Stimulated activated CD8-positive, alpha-beta memory T cell treated with anti-CD3 and anti-CD28 coated beads, Interleukin-4, amount 100 ng/mL, for 48 hours (primary cell): Measurements from ENCODE around the gene PLEKHH2.
"Not testable (repeated sequence)": the region's sequence is repeated elsewhere in the genome, so short reads cannot be mapped to it uniquely, and the experiment has no call there.

Experiments used
- DNase-seq: peaks from one replicate; pipeline ENCODE4 v3.0.0-alpha.2; 2020

PLEKHH2 gene

DNA sequence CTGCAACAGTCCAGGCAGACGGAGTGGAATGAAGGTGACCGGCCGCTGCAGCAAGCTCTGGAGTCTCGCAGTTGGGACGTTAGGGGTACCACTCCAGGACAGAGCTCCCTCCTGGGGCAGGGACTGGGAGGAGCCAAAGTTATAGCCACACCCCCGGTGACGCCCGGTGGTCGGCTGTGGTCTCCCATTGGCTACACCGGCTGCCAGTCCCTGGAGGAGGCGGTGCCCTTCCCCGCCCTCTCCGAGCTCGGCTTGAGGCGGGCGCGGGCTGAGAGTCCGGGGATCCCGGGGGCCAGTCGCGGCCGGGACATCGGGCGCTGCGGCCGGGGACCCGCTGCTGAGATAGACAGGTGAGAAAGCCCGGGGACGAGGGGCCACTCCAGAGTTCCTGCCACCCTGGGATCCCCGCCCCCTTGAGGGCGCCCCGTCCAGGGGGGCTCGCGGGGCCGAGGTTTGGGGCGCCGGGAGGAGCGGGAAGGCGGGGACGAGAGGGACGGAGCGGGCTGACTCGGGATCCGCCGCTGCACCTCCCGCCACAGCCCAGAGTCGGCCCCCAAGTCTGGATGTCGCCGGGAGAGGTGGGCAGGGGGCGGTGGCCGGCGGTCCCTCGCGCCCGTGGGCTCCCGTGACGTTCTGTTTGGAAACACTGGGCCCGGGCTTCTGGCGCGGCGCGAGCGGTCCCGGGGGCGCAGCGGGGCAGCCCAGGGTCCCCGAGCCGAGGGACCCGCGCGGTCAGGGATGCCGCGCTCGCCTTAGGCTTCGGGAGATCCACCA is at the start of gene PLEKHH2:
TSS of gene PLEKHH2 (plus strand) at position 231 of the 774 bp plus-strand sequence. CDS start 7,414 bp downstream, outside the sequence.
- peak; percentile 97 for DNase-seq

GRCh38 chr2:43592443-43592842 is 44.6 kb upstream of the PLEKHH2 start:
- no peak for DNase-seq

- DNase-seq, result no peak
Observed at GRCh38 chr2:43593254-43593653, 43.8 kb upstream of the PLEKHH2 start.

DNA sequence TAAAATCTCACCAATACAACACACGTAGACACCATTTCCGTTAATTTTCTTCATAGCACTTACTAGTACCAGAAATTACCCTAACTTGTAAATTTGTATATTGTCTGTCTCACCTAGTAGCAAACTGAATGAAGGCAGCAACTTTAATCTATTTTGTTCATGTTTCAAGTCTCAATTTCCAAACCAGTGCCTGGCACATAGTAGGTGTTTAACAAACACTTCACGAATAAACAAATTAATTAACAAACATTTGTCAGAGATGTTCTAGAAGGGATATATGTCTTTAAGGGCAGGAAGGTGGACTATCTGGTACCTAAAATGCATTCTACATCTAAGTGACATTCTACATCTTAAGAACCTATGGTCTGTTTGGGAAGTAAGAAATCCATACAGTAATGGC is 42.2 kb upstream of the PLEKHH2 start:
- DNase-seq, result no peak

GRCh38 chr2:43595603-43596412 is 41.3 kb upstream of the PLEKHH2 start, which contains the start of gene THADA:
Gene THADA, minus strand, starts transcription at chr2:43596038. Its CDS starts 3,646 bp downstream, at chr2:43592392.
- DNase-seq, result peak; percentile 99

GRCh38 chr2:43600596-43600995 is 36.5 kb upstream of the PLEKHH2 start:
- DNase-seq, result not testable (repeated sequence)

DNA sequence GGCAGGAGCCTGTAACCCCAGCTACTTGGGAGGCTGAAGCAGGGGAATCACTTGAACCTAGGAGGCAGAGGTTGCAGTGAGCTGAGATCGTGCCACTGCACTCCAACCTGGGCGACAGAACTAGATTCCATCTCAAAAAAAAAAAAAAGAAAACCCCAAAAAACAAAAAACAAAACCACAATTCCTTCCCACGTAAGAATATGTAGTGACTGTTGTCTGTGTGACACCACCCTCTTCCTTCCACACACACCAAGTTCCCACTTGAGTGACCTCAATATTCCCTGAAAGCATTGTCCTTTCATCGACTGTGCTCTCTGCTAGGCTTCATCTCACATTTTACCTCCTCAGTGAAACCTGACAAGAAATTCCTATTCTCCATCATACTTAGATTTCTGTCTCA is 32.4 kb upstream of the PLEKHH2 start:
- no peak for DNase-seq

DNA sequence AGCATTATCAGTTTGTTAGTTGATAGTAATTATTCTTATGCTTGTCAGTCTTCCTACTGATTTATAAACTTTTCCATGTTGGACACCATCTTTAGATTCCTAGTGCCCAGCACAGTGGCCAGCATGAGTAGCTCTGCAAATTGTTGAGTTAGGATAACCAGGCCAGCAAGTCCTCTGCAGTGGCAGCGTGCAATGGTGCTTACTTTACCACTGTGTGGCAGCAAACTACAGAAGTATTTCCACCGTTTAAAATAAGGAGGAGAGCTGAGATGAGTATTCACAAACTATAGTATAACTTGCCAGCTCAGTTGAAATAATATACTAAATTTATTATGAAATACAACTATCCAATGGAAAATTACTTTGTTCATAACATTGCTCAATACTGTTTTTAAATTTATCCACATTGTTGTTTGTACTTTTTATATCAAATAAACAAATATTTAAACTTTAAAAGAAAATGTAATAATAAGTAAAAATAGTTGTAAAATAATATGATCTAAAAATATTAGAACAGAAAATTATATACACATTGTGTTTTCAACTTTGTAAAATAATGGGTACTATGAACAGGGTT is 31.9 kb upstream of the PLEKHH2 start:
- DNase-seq, result peak; percentile 45

GRCh38 chr2:43605851-43606250 is 31.2 kb upstream of the PLEKHH2 start:
- DNase-seq, result no peak

- DNase-seq, result peak; percentile 48
Observed at GRCh38 chr2:43609290-43609918, 27.7 kb upstream of the PLEKHH2 start.

DNA sequence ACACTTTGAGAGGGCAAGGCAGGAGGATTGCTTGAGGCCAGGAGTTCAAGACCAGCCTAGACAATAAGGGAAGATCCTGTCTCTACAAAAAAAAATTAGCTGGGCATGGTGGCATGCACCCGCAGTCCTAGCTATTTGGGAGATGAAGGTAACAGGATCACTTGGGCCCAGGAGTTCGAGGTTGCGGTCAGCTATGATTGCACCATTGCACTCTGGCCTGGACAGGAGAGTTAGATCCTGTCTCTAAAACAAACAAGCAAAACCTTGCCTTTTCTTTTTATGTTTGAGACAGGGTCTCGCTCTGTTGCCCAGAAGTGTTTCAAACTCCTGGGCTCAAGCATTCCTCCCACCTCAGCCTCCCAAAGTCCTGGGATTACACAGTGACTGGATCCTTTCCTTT is 26.7 kb upstream of the PLEKHH2 start:
- no peak for DNase-seq

- DNase-seq, result peak; percentile 86
Observed at GRCh38 chr2:43611987-43612894, 24.8 kb upstream of the PLEKHH2 start.

GRCh38 chr2:43612944-43613343 is 24.1 kb upstream of the PLEKHH2 start:
- no peak for DNase-seq

DNA sequence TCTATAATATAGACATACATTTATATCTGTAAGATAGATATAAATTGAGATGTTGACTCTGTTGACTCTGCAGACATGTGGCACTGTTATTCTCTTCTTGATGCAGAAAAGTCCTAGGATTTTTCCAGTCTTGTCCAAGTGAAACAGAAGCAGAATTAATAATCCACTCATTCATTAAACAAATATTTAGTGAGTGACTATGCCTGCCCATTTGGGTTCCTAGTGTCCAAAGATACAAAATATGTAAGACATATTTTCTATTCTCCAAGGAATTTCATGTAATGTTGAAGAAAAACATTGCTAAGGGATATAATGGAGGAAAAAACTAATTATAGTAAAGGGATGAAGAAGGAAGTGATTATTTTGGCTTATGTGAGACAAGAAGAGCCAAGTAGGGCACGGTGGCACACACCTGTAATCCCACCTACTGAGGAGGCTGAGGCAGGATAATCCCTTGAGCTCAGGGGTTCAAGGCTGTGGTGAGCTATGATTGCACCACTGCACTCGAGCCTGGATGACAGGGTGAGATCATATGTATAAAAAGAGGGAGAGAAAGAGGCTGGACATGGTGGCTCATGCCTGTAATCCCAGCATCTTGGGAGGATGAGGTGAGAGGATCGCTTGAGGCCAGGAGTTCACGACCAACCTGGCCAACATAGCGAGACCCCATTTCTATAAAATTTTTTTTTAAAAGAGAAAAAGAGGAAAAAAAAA is 19.9 kb upstream of the PLEKHH2 start:
- DNase-seq, result no peak

- DNase-seq, result no peak
Observed at GRCh38 chr2:43619511-43619910, 17.5 kb upstream of the PLEKHH2 start.

- no peak for DNase-seq
Observed at GRCh38 chr2:43622931-43623451, 14.1 kb upstream of the PLEKHH2 start.

DNA sequence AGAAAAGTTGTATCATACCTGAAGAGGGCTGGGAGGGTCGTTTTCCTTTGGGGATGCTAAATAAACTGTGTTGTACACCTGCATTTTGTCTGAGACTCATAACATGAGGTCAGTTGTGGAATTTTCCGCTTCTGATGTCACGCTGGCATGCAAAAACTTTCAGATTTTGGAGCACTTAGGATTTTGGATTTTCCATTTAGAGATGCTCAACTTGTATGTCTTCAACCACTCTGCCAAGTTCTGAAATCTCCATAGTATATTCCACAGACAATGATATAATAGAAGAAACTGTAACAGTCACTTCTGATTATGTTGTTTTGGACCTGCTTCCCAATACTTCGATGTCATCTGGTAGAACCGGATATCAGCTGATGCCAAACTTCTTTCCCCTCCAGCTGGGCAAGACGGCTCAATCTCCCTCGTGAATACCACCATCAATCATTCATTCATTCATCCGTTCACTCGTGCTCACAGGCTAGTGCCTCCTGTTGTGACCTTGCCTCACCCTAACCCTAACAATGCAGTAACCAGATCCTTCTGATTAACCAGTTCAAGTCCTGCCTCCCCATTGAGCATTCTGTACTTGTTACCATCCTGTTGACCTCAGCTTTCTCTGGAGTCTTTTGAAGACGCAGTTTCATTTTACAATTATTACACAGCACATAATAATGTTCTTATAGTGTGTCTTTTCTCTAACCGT is 5.3 kb upstream of the PLEKHH2 start:
- no peak for DNase-seq

DNA sequence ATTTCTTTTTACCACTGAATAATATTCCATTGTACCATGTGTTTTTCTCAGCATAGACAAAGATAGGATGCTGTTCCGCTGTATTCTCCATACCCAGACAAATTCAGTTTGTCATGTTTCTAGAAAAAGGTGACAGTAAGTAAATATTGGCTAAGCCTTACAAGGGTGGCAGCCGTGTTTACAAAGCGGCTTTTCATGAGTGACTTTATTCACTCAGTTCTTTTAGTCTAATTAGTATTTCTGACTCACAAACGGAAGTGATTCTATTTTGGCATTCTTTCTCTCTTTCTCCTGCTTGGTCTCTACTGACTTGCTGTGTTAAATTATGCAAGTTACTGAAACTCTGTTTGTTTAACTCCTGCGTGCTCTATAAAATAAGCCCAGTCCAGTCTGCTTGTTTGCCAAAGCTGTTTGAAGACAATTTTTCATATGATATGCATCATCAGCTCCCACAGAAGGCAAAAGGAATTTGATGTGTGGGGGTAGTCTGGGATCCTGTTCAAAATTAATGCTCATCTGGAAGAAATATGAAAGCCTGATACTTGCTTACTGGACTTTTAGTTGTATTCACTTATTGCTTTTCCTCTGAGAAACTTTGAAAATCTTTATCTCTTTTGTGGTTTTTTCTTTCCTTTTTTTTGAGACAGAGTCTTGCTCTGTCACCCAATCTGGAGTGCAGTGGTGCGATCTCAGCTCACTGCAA is 2.3 kb upstream of the PLEKHH2 start:
- DNase-seq, result no peak

- not testable (repeated sequence) for DNase-seq
Observed at GRCh38 chr2:43636153-43636552, 907 bp upstream of the PLEKHH2 start.

DNA sequence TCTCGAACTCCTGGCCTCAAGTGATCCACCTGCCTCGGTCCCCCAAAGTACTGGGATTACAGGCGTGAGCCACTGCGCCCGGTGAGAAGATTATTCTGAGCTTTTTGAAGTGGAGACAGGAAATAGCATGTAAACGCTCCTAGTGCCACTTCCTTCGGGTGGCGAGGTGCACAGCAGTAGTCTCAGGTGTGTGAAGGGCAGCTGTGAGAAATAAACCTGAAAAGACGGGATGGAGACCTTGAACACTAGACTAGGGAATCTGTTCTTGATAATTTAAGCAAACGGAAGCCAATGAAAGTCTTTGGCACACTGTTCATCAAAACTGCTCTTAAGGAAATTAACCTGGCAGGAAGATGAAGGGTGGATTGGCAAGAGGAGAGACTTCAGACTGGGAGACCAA is 439 bp upstream of the PLEKHH2 start:
- peak; percentile 29 for DNase-seq
